Measurements from ENCODE around the gene PRRT2. TPM values are rescaled to one million over a fixed set of nuclear protein-coding genes. Genes with fewer than 3 reads are reported as not detected.
"Not testable (repeated sequence)": the region's sequence is repeated elsewhere in the genome, so short reads cannot be mapped to it uniquely, and the experiment has no call there.

PRRT2 gene
- total RNA-seq, 4 donors from 2014 or later, result 1.1 to 3.6 (median 1.4) TPM; not detected in 1

GRCh38 chr16:29779474-29779873 lies 32.5 kb upstream of the PRRT2 start:
- 49 to 55% methylated on average over 10 of the region's 10 CpGs for WGBS, 2 donors
- intact Hi-C loops (cut with DNase I; ENCODE audit: low total_unique reads), result no loop called here
- no peak overlapping the region for H3K4me3 ChIP-seq (ENCODE audit: low read depth, poor library complexity, severe bottlenecking)
- TF ChIP-seq POLR2A (IDR thresholded peaks at IDR 0.05), result no peak
- no peak for TF ChIP-seq CTCF (IDR thresholded peaks at IDR 0.05)
- no peak for DNase-seq (ENCODE audit: low spot score in 2 of 2)

- WGBS, 2 donors, result 62 to 70% methylated on average over 13 of the region's 13 CpGs
- intact Hi-C loops (cut with DNase I; ENCODE audit: low total_unique reads); DNase-seq (ENCODE audit: low spot score in 2 of 2); H3K4me3 ChIP-seq (ENCODE audit: low read depth, poor library complexity, severe bottlenecking): not testable (repeated sequence)
Observed at GRCh38 chr16:29783094-29783953, 28.7 kb upstream of the PRRT2 start.

GRCh38 chr16:29784157-29784556 lies 27.8 kb upstream of the PRRT2 start:
- intact Hi-C loops (cut with DNase I; ENCODE audit: low total_unique reads), result no loop called here
- H3K4me3 ChIP-seq (ENCODE audit: low read depth, poor library complexity, severe bottlenecking), result no peak overlapping the region
- no peak for DNase-seq (ENCODE audit: low spot score in 2 of 2)
- TF ChIP-seq POLR2A (IDR thresholded peaks at IDR 0.05), result no peak
- TF ChIP-seq CTCF (IDR thresholded peaks at IDR 0.05), result no peak
- WGBS, 2 donors, result 90 to 93% methylated on average over 2 of the region's 2 CpGs

GRCh38 chr16:29784901-29785500 lies 27.0 kb upstream of the PRRT2 start:
- WGBS, 2 donors, result 44 to 47% methylated on average over 31 to 38 of the region's 38 CpGs
- intact Hi-C loops (cut with DNase I; ENCODE audit: low total_unique reads), result no loop called here
- peak in 1 of 3 donors; percentile 30 for TF ChIP-seq CTCF (IDR thresholded peaks at IDR 0.05)
- no peak for TF ChIP-seq POLR2A (IDR thresholded peaks at IDR 0.05)
- H3K4me3 ChIP-seq (ENCODE audit: low read depth, poor library complexity, severe bottlenecking), result no peak overlapping the region
- DNase-seq (ENCODE audit: low spot score in 2 of 2), result peak; percentile 38 to 95

- WGBS, 2 donors, result 88 to 96% methylated on average over 4 of the region's 4 CpGs
- H3K4me3 ChIP-seq (ENCODE audit: low read depth, poor library complexity, severe bottlenecking); intact Hi-C loops (cut with DNase I; ENCODE audit: low total_unique reads); DNase-seq (ENCODE audit: low spot score in 2 of 2): not testable (repeated sequence)
Observed at GRCh38 chr16:29787155-29787554, 24.8 kb upstream of the PRRT2 start.

- intact Hi-C loops (cut with DNase I; ENCODE audit: low total_unique reads), result no loop called here
- DNase-seq (ENCODE audit: low spot score in 2 of 2), result no peak
- peak overlapping the region; percentile 21 for H3K4me3 ChIP-seq (ENCODE audit: low read depth, poor library complexity, severe bottlenecking)
- WGBS, 2 donors, result 52 to 53% methylated on average over 20 of the region's 20 CpGs
- TF ChIP-seq CTCF (IDR thresholded peaks at IDR 0.05) (no peak), POLR2A (IDR thresholded peaks at IDR 0.05) (no peak)
Observed at GRCh38 chr16:29789775-29790182, 22.2 kb upstream of the PRRT2 start.

Data from lower leg skin (tissue), 4 donors.